ENCODE measurements around the gene RBM6. TPM values are rescaled to one million over a fixed set of nuclear protein-coding genes. Genes with fewer than 3 reads are reported as not detected.

RBM6 gene
- total RNA-seq, 5 donors from 2014 or later (not counting 1 experiment from before 2014, with no cell fraction given), result 127 to 149 (median 140) TPM

- Mint-ChIP-seq H3K4me1 (peaks cover 40 to 43% (median 42%) of the 10 kb centered on the region in 3 donors), H3K27me3 (no peaks in the 10 kb centered on the region), H3K4me3 (peak overlapping the region; percentile 96 to 97 (median 97)), H3K36me3 (peaks cover 34% of the 10 kb centered on the region), H3K9me3 (no peaks in the 10 kb centered on the region), H3K27ac (peak overlapping the region; percentile 94 to 96)
- H3K4me1 ChIP-seq (ENCODE audit: control insufficient read depth in 1 of 2, extremely low read depth in 1 of 2, insufficient read depth in 2 of 2, low read length in 2 of 2), result peaks cover 11 to 21% of the 10 kb centered on the region in 2 experiments
- H3K36me3 ChIP-seq (ENCODE audit: control insufficient read depth in 2 of 2, extremely low read depth in 1 of 2, insufficient read depth in 1 of 2, low read length in 1 of 2), result peaks cover 0 to 56% of the 10 kb centered on the region in 2 donors
- CTCF ChIA-PET, result interaction anchor here in 1 of 2 donors (0.6 kb wide), 1 partner anchor 8 kb away, joined by 6 read pairs; no protein-coding TSS in a partner anchor
- POLR2A ChIA-PET, result no interaction called here
- H3K9me3 ChIP-seq, result no peaks in the 10 kb centered on the region
- ATAC-seq (replicated peaks in 1 of 4) (no peak), DNase-seq (no peak)
- H3K4me3 ChIP-seq (ENCODE audit: control insufficient read depth in 1 of 2, extremely low read depth in 1 of 2, low read length in 1 of 2), result peak overlapping the region in 1 of 2 donors; percentile 83
- H3K27ac ChIP-seq (ENCODE audit: low read length), result peak overlapping the region; percentile 27
- H3K27me3 ChIP-seq (replicated peaks in 1 of 2; ENCODE audit: control insufficient read depth in 2 of 2, extremely low read depth in 1 of 2, insufficient read depth in 2 of 2, low read length in 1 of 2), result no peaks in the 10 kb centered on the region
Observed at GRCh38 chr3:50090984-50091383, 151.0 kb downstream of the RBM6 start.

- DNase-seq, result no peak
- Histone ChIP-seq H3K27me3 (replicated peaks in 1 of 2; ENCODE audit: control insufficient read depth in 2 of 2, extremely low read depth in 1 of 2, insufficient read depth in 2 of 2, low read length in 1 of 2) (no peaks in the 10 kb centered on the region), H3K27ac (ENCODE audit: low read length) (no peak overlapping the region), H3K36me3 (ENCODE audit: control insufficient read depth in 2 of 2, extremely low read depth in 1 of 2, insufficient read depth in 1 of 2, low read length in 1 of 2) (peaks cover 7 to 97% of the 10 kb centered on the region in 2 donors), H3K4me1 (ENCODE audit: control insufficient read depth in 1 of 2, extremely low read depth in 1 of 2, insufficient read depth in 2 of 2, low read length in 2 of 2) (peaks cover 7 to 9% of the 10 kb centered on the region in 2 experiments), H3K4me3 (ENCODE audit: control insufficient read depth in 1 of 2, extremely low read depth in 1 of 2, low read length in 1 of 2) (no peak overlapping the region), H3K9me3 (no peaks in the 10 kb centered on the region)
- Mint-ChIP-seq H3K9me3 (no peaks in the 10 kb centered on the region), H3K27ac (no peak overlapping the region), H3K4me1 (peaks cover 28 to 41% (median 38%) of the 10 kb centered on the region in 3 donors), H3K36me3 (peaks cover 57% of the 10 kb centered on the region), H3K27me3 (no peaks in the 10 kb centered on the region), H3K4me3 (no peak overlapping the region)
- CTCF ChIA-PET, result interaction anchor here (0.5 to 0.6 kb wide), 2 partner anchors 180 to 182 kb away, joined by 3 to 8 read pairs; no protein-coding TSS in a partner anchor
- POLR2A ChIA-PET, result interaction anchor here in 1 of 2 donors (1.4 kb wide), 1 partner anchor 8 kb away, joined by 4 read pairs; no protein-coding TSS in a partner anchor
- ATAC-seq (replicated peaks in 1 of 4), result no peak
- 100% methylated on average over 4 of the region's 5 CpGs for WGBS (ENCODE audit: insufficient coverage)
Observed at GRCh38 chr3:50095352-50095998, 155.5 kb downstream of the RBM6 start.

GRCh38 chr3:50100386-50100785 is 160.4 kb downstream of the RBM6 start:
- H3K4me3 Mint-ChIP-seq, result no peak overlapping the region
- POLR2A ChIA-PET, result interaction anchor here in 1 of 2 donors (0.6 to 0.9 kb wide), 2 partner anchors 10 to 12 kb away, joined by 3 to 6 read pairs; no protein-coding TSS in a partner anchor
- Histone ChIP-seq H3K4me1 (ENCODE audit: control insufficient read depth in 1 of 2, extremely low read depth in 1 of 2, insufficient read depth in 2 of 2, low read length in 2 of 2) (no peaks in the 10 kb centered on the region), H3K27ac (ENCODE audit: low read length) (no peak overlapping the region), H3K4me3 (ENCODE audit: control insufficient read depth in 1 of 2, extremely low read depth in 1 of 2, low read length in 1 of 2) (no peak overlapping the region), H3K27me3 (replicated peaks in 1 of 2; ENCODE audit: control insufficient read depth in 2 of 2, extremely low read depth in 1 of 2, insufficient read depth in 2 of 2, low read length in 1 of 2) (no peaks in the 10 kb centered on the region), H3K36me3 (ENCODE audit: control insufficient read depth in 2 of 2, extremely low read depth in 1 of 2, insufficient read depth in 1 of 2, low read length in 1 of 2) (peaks cover 7 to 97% of the 10 kb centered on the region in 2 donors), H3K9me3 (no peaks in the 10 kb centered on the region)
- DNase-seq (no peak), ATAC-seq (replicated peaks in 1 of 4) (no peak)
- peak overlapping the region in 1 of 2 donors; percentile 7 for H3K27ac Mint-ChIP-seq
- no peaks in the 10 kb centered on the region for H3K9me3 Mint-ChIP-seq
- peaks cover 61% of the 10 kb centered on the region for H3K36me3 Mint-ChIP-seq
- H3K4me1 Mint-ChIP-seq, result peaks cover 9 to 19% (median 18%) of the 10 kb centered on the region in 3 donors
- 100% methylated on average over 1 of the region's 5 CpGs for WGBS (ENCODE audit: insufficient coverage)
- CTCF ChIA-PET, result interaction anchor here in 1 of 2 donors (1.3 kb wide), 1 partner anchor 18 kb away, joined by 3 read pairs; no protein-coding TSS in a partner anchor
- H3K27me3 Mint-ChIP-seq, result no peaks in the 10 kb centered on the region

- Mint-ChIP-seq H3K36me3 (peaks cover 55% of the 10 kb centered on the region), H3K27ac (peak overlapping the region in 1 of 2 donors; percentile 28)
- CTCF ChIA-PET, result interaction anchor here in 1 of 2 donors (1.3 kb wide), 1 partner anchor 19 kb away, joined by 3 read pairs; no protein-coding TSS in a partner anchor
Observed at GRCh38 chr3:50100956-50101845, 161.3 kb downstream of the RBM6 start.

GRCh38 chr3:50102558-50102957 is 162.6 kb downstream of the RBM6 start:
- POLR2A ChIA-PET, result no interaction called here
- H3K9me3 Mint-ChIP-seq, result no peaks in the 10 kb centered on the region
- H3K4me3 Mint-ChIP-seq, result no peak overlapping the region
- Histone ChIP-seq H3K4me3 (ENCODE audit: control insufficient read depth in 1 of 2, extremely low read depth in 1 of 2, low read length in 1 of 2) (no peak overlapping the region), H3K27ac (ENCODE audit: low read length) (no peak overlapping the region), H3K9me3 (no peaks in the 10 kb centered on the region), H3K36me3 (ENCODE audit: control insufficient read depth in 2 of 2, extremely low read depth in 1 of 2, insufficient read depth in 1 of 2, low read length in 1 of 2) (peaks cover 14 to 94% of the 10 kb centered on the region in 2 donors), H3K27me3 (replicated peaks in 1 of 2; ENCODE audit: control insufficient read depth in 2 of 2, extremely low read depth in 1 of 2, insufficient read depth in 2 of 2, low read length in 1 of 2) (no peaks in the 10 kb centered on the region), H3K4me1 (ENCODE audit: control insufficient read depth in 1 of 2, extremely low read depth in 1 of 2, insufficient read depth in 2 of 2, low read length in 2 of 2) (no peaks in the 10 kb centered on the region)
- ATAC-seq (replicated peaks in 1 of 4) (no peak), DNase-seq (no peak)
- no peaks in the 10 kb centered on the region for H3K27me3 Mint-ChIP-seq
- peaks cover 57% of the 10 kb centered on the region for H3K36me3 Mint-ChIP-seq
- peaks cover 0 to 6% (median 3%) of the 10 kb centered on the region in 3 donors for H3K4me1 Mint-ChIP-seq
- WGBS (ENCODE audit: insufficient coverage), result 94% methylated on average over 4 of the region's 7 CpGs
- CTCF ChIA-PET, result interaction anchor here in 1 of 2 donors (0.7 kb wide), 1 partner anchor 8 kb away, joined by 12 read pairs; no protein-coding TSS in a partner anchor
- no peak overlapping the region for H3K27ac Mint-ChIP-seq

More at GRCh38 chr3:50100956-50101845, 161.3 kb downstream of the RBM6 start:
- no peaks in the 10 kb centered on the region for H3K4me1 ChIP-seq (ENCODE audit: control insufficient read depth in 1 of 2, extremely low read depth in 1 of 2, insufficient read depth in 2 of 2, low read length in 2 of 2)
- no peaks in the 10 kb centered on the region for H3K9me3 Mint-ChIP-seq
- ATAC-seq (replicated peaks in 1 of 4), result no peak
- DNase-seq, result no peak
- H3K4me1 Mint-ChIP-seq, result peaks cover under 1 to 11% (median 11%) of the 10 kb centered on the region in 3 donors
- no peaks in the 10 kb centered on the region for H3K27me3 ChIP-seq (replicated peaks in 1 of 2; ENCODE audit: control insufficient read depth in 2 of 2, extremely low read depth in 1 of 2, insufficient read depth in 2 of 2, low read length in 1 of 2)
- POLR2A ChIA-PET, result interaction anchor here in 1 of 2 donors (0.5 kb wide), 1 partner anchor 16 kb away, joined by 4 read pairs; no protein-coding TSS in a partner anchor
- H3K27ac ChIP-seq (ENCODE audit: low read length), result no peak overlapping the region
- peaks cover 7 to 94% of the 10 kb centered on the region in 2 donors for H3K36me3 ChIP-seq (ENCODE audit: control insufficient read depth in 2 of 2, extremely low read depth in 1 of 2, insufficient read depth in 1 of 2, low read length in 1 of 2)
- H3K9me3 ChIP-seq, result no peaks in the 10 kb centered on the region
- 85% methylated on average over 2 of the region's 4 CpGs for WGBS (ENCODE audit: insufficient coverage)
- H3K4me3 ChIP-seq (ENCODE audit: control insufficient read depth in 1 of 2, extremely low read depth in 1 of 2, low read length in 1 of 2), result no peak overlapping the region
- no peak overlapping the region for H3K4me3 Mint-ChIP-seq
- no peaks in the 10 kb centered on the region for H3K27me3 Mint-ChIP-seq

DNA sequence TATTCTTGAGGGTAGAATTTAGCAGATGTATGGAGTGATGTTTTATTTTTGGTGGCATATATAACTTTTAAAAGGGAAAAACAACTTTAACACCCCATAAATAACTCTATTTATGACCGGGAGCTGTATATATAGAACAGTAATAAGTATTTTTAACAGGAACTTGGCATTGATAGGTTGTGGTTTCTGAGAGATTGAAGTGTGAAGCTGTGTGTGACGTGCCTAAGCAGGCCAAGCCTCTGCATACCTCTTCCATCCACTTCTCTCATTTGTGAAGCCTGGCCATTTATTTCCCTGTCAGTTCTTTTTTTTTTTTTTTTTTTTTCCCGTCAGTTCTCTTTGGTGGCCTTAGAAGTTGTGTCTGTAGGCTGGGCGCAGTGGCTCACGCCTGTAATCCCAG is 171.8 kb downstream of the RBM6 start:
- DNase-seq (no peak), ATAC-seq (replicated peaks in 1 of 4) (no peak)
- CTCF ChIA-PET, result interaction anchor here in 1 of 2 donors (0.6 kb wide), 1 partner anchor 370 kb away, joined by 4 read pairs; no protein-coding TSS in a partner anchor
- Mint-ChIP-seq H3K4me3 (no peak overlapping the region), H3K27ac (no peak overlapping the region), H3K9me3 (no peaks in the 10 kb centered on the region), H3K27me3 (no peaks in the 10 kb centered on the region), H3K4me1 (peaks cover 0 to 3% (median 0%) of the 10 kb centered on the region in 3 donors), H3K36me3 (peaks cover 71% of the 10 kb centered on the region)
- peaks cover 9 to 99% of the 10 kb centered on the region in 2 donors for H3K36me3 ChIP-seq (ENCODE audit: control insufficient read depth in 2 of 2, extremely low read depth in 1 of 2, insufficient read depth in 1 of 2, low read length in 1 of 2)
- H3K9me3 ChIP-seq, result no peaks in the 10 kb centered on the region
- no peak overlapping the region for H3K27ac ChIP-seq (ENCODE audit: low read length)
- H3K27me3 ChIP-seq (replicated peaks in 1 of 2; ENCODE audit: control insufficient read depth in 2 of 2, extremely low read depth in 1 of 2, insufficient read depth in 2 of 2, low read length in 1 of 2), result no peaks in the 10 kb centered on the region
- WGBS (ENCODE audit: insufficient coverage), result no CpG with 5 or more reads among the region's 5 CpGs
- H3K4me1 ChIP-seq (ENCODE audit: control insufficient read depth in 1 of 2, extremely low read depth in 1 of 2, insufficient read depth in 2 of 2, low read length in 2 of 2), result peaks cover 0 to 7% of the 10 kb centered on the region in 2 experiments
- H3K4me3 ChIP-seq (ENCODE audit: control insufficient read depth in 1 of 2, extremely low read depth in 1 of 2, low read length in 1 of 2), result no peak overlapping the region
- POLR2A ChIA-PET, result interaction anchor here in 1 of 2 donors (0.9 kb wide), 1 partner anchor 12 kb away, joined by 6 read pairs; no protein-coding TSS in a partner anchor

All from T-cell (primary cell).